Measurements from ENCODE around the gene TMEM88. TPM values are rescaled to one million over a fixed set of nuclear protein-coding genes. Genes with fewer than 3 reads are reported as not detected.

TMEM88 gene
- total RNA-seq, 1 experiment from 2014 or later, result 2.8 TPM

GRCh38 chr17:7848131-7848579 lies 6.7 kb upstream of the TMEM88 start (continued):
- TF ChIP-seq EZH2 (IDR thresholded peaks at IDR 0.05), result no peak
- no peak for TF ChIP-seq CBX3 (IDR thresholded peaks at IDR 0.05; ENCODE audit: low read depth)
- no peak for TF ChIP-seq FOSL1 (IDR thresholded peaks at IDR 0.05; ENCODE audit: low read depth)
- TF ChIP-seq TCF7L2 (IDR thresholded peaks at IDR 0.05; ENCODE audit: borderline replicate concordance, extremely low read depth, insufficient read depth, insufficient read length), result no peak
- no peak for TF ChIP-seq ZBTB33 (IDR thresholded peaks at IDR 0.05; ENCODE audit: extremely low read depth, insufficient replicate concordance, low read length)
- no peak for TF ChIP-seq ATF3 (IDR thresholded peaks at IDR 0.05)
- TF ChIP-seq POLR2AphosphoS5 (IDR thresholded peaks at IDR 0.05; ENCODE audit: low read depth, low read length), result no peak
- no peak for TF ChIP-seq POLR2A (IDR thresholded peaks at IDR 0.05; ENCODE audit: borderline replicate concordance, extremely low read depth, insufficient read depth, insufficient read length)
- no peak for TF ChIP-seq CEBPB (IDR thresholded peaks at IDR 0.05; ENCODE audit: low read depth)

- no TSS peak for BruUV-seq (replicated peaks)
- no peak overlapping the region for H3K4me2 ChIP-seq (ENCODE audit: low read length)
- no peak for ATAC-seq
- no peaks in the 10 kb centered on the region for H3K27me3 ChIP-seq (ENCODE audit: insufficient read depth, low read length)
- ChIA-PET RAD21 (ENCODE audit: low non-redundant PET in 1 of 2, low total read pairs in 2 of 2, uncharacterized antibody in 2 of 2, unreplicated experiment in 2 of 2) (no interaction called here), POLR2A (no interaction called here), CTCF (no interaction called here)
- H2AFZ ChIP-seq (ENCODE audit: low read depth, low read length, poor library complexity, severe bottlenecking), result no peak overlapping the region
- no peaks in the 10 kb centered on the region for H3K9me3 ChIP-seq (ENCODE audit: control insufficient read depth in 1 of 2, insufficient read depth in 1 of 2, low read depth in 1 of 2, low read length in 2 of 2)
- peaks cover 27 to 31% of the 10 kb centered on the region in 2 experiments for H3K36me3 ChIP-seq (ENCODE audit: control insufficient read depth in 1 of 2, insufficient read depth in 2 of 2, low read length in 2 of 2)
- no peak overlapping the region for H3K27ac ChIP-seq (ENCODE audit: low read depth, low read length)
- TF ChIP-seq EZH2phosphoT487 (IDR thresholded peaks at IDR 0.05; ENCODE audit: borderline replicate concordance) (no peak), ELF1 (IDR thresholded peaks at IDR 0.05; ENCODE audit: borderline replicate concordance, low read depth) (no peak), FOSL1 (IDR thresholded peaks at IDR 0.05; ENCODE audit: low read depth) (no peak), POLR2AphosphoS5 (IDR thresholded peaks at IDR 0.05; ENCODE audit: low read depth, low read length) (no peak), MAX (IDR thresholded peaks at IDR 0.05) (no peak), CTCF (IDR thresholded peaks at IDR 0.05 in 2 of 3, conservative IDR thresholded peaks at IDR 0.05 in 1 of 3; ENCODE audit: borderline replicate concordance in 1 of 3, insufficient read depth in 1 of 3, low read depth in 2 of 3, low read length in 2 of 3) (no peak), SRF (IDR thresholded peaks at IDR 0.05; ENCODE audit: low read depth) (no peak), TCF7L2 (IDR thresholded peaks at IDR 0.05; ENCODE audit: borderline replicate concordance, extremely low read depth, insufficient read depth, insufficient read length) (no peak), EGR1 (IDR thresholded peaks at IDR 0.05; ENCODE audit: low read depth) (no peak), CBX3 (IDR thresholded peaks at IDR 0.05; ENCODE audit: low read depth) (no peak), EZH2 (IDR thresholded peaks at IDR 0.05) (no peak), POLR2A (IDR thresholded peaks at IDR 0.05; ENCODE audit: borderline replicate concordance, extremely low read depth, insufficient read depth, insufficient read length) (no peak), SP1 (IDR thresholded peaks at IDR 0.05; ENCODE audit: low read depth) (no peak), RAD21 (IDR thresholded peaks at IDR 0.05; ENCODE audit: low read depth) (no peak), YY1 (IDR thresholded peaks at IDR 0.05; ENCODE audit: extremely low read depth, insufficient replicate concordance, low read depth, low read length) (no peak), ATF3 (IDR thresholded peaks at IDR 0.05) (no peak), ZFX (IDR thresholded peaks at IDR 0.05) (no peak)
- H3K4me1 ChIP-seq (ENCODE audit: control insufficient read depth in 1 of 2, insufficient read depth in 2 of 2, low read length in 2 of 2), result peaks cover 20 to 37% of the 10 kb centered on the region in 2 experiments
- intact Hi-C loops (cut with micrococcal nuclease), result no loop called here
- no peaks in the 10 kb centered on the region for H3K9me2 ChIP-seq (ENCODE audit: insufficient read depth)
- H3K79me2 ChIP-seq (ENCODE audit: insufficient read depth, low read length), result peaks cover 55% of the 10 kb centered on the region
- H3K9ac ChIP-seq (ENCODE audit: low read length), result no peak overlapping the region
- no peaks in the 10 kb centered on the region for H4K20me1 ChIP-seq (ENCODE audit: insufficient read depth)
- no peak for DNase-seq (ENCODE audit: low read depth, low spot score)
- H3K4me3 ChIP-seq (replicated peaks in 1 of 2; ENCODE audit: low read depth in 1 of 2, low read length in 2 of 2), result no peak overlapping the region
Measured at GRCh38 chr17:7848739-7849129, 6.1 kb upstream of the TMEM88 start.

All from HCT116 (cell line).